ENCODE measurements around the gene KCNQ1OT1. TPM values are rescaled to one million over a fixed set of nuclear protein-coding genes. Genes with fewer than 3 reads are reported as not detected.
A peak's percentile ranks its signal among the peaks of the same experiment; 100 is the strongest.

The KCNQ1OT1 gene
- total RNA-seq, 2 donors from 2014 or later = 2.3 to 3.3 TPM

- Histone ChIP-seq H3K4me1 (ENCODE audit: control insufficient read depth in 1 of 2, low read depth in 2 of 2) (peaks cover 0 to 8% of the 10 kb centered on the region in 2 donors), H3K4me3 (no peak overlapping the region), H3K9me3 (no peaks in the 10 kb centered on the region), H3K27me3 (replicated peaks; ENCODE audit: insufficient read depth) (no peaks in the 10 kb centered on the region), H3K27ac (no peak overlapping the region), H3K36me3 (no peaks in the 10 kb centered on the region)
- DNase-seq (ENCODE audit: low spot score) = no peak
- ATAC-seq (ENCODE audit: insufficient number of reproducible peaks, low FRiP score, low read depth) = no peak
- TF ChIP-seq CTCF (IDR thresholded peaks at IDR 0.05) = no peak
These were observed 2.2 kb upstream of the KCNQ1OT1 start for GRCh38 chr11:2701898-2702434.

- no peaks in the 10 kb centered on the region for H3K36me3 ChIP-seq
- H3K4me3 ChIP-seq = peak overlapping the region; percentile 83
- peak overlapping the region; percentile 89 to 94 for H3K27ac ChIP-seq
- peaks cover 0 to 13% of the 10 kb centered on the region in 2 donors for H3K4me1 ChIP-seq (ENCODE audit: control insufficient read depth in 1 of 2, low read depth in 2 of 2)
- DNase-seq (ENCODE audit: low spot score) (no peak), ATAC-seq (ENCODE audit: insufficient number of reproducible peaks, low FRiP score, low read depth) (no peak)
- TF ChIP-seq CTCF (IDR thresholded peaks at IDR 0.05) = no peak
- no peaks in the 10 kb centered on the region for H3K9me3 ChIP-seq
- H3K27me3 ChIP-seq (replicated peaks; ENCODE audit: insufficient read depth) = no peaks in the 10 kb centered on the region
These were observed 1.4 kb upstream of the KCNQ1OT1 start for GRCh38 chr11:2701230-2701629.

GRCh38 chr11:2700415-2701211, 819 bp upstream of the KCNQ1OT1 start:
- TF ChIP-seq CTCF (IDR thresholded peaks at IDR 0.05) = no peak
- H3K9me3 ChIP-seq = no peaks in the 10 kb centered on the region
- no peak for DNase-seq (ENCODE audit: low spot score)
- ATAC-seq (ENCODE audit: insufficient number of reproducible peaks, low FRiP score, low read depth) = no peak
- no peaks in the 10 kb centered on the region for H3K36me3 ChIP-seq
- peak overlapping the region; percentile 89 to 94 for H3K27ac ChIP-seq
- peak overlapping the region; percentile 83 for H3K4me3 ChIP-seq
- H3K27me3 ChIP-seq (replicated peaks; ENCODE audit: insufficient read depth) = no peaks in the 10 kb centered on the region
- peaks cover 0 to 17% of the 10 kb centered on the region in 2 donors for H3K4me1 ChIP-seq (ENCODE audit: control insufficient read depth in 1 of 2, low read depth in 2 of 2)

- Histone ChIP-seq H3K27ac (peak overlapping the region in 1 of 2 donors; percentile 58), H3K27me3 (replicated peaks; ENCODE audit: insufficient read depth) (no peaks in the 10 kb centered on the region), H3K4me3 (peak overlapping the region; percentile 83), H3K9me3 (no peaks in the 10 kb centered on the region), H3K36me3 (no peaks in the 10 kb centered on the region), H3K4me1 (ENCODE audit: control insufficient read depth in 1 of 2, low read depth in 2 of 2) (peaks cover 0 to 25% of the 10 kb centered on the region in 2 donors)
- DNase-seq (ENCODE audit: low spot score) = no peak
- ATAC-seq (ENCODE audit: insufficient number of reproducible peaks, low FRiP score, low read depth) = no peak
- no peak for TF ChIP-seq CTCF (IDR thresholded peaks at IDR 0.05)
These were observed 636 bp downstream of the KCNQ1OT1 start for GRCh38 chr11:2699185-2699530.

- Histone ChIP-seq H3K9me3 (no peaks in the 10 kb centered on the region), H3K27me3 (replicated peaks; ENCODE audit: insufficient read depth) (no peaks in the 10 kb centered on the region), H3K36me3 (no peaks in the 10 kb centered on the region), H3K4me3 (peak overlapping the region; percentile 83), H3K4me1 (ENCODE audit: control insufficient read depth in 1 of 2, low read depth in 2 of 2) (peaks cover 0 to 30% of the 10 kb centered on the region in 2 donors), H3K27ac (no peak overlapping the region)
- TF ChIP-seq CTCF (IDR thresholded peaks at IDR 0.05) = no peak
- DNase-seq (ENCODE audit: low spot score) (no peak), ATAC-seq (ENCODE audit: insufficient number of reproducible peaks, low FRiP score, low read depth) (no peak)
These were observed 1.2 kb downstream of the KCNQ1OT1 start for GRCh38 chr11:2698386-2699184.

All from thoracic aorta (tissue), 2 donors.